HEK293 (cell line): ENCODE data around the gene ARL2BP.

Experiments
- CTCF ChIP-seq: fragments of 450-650 bp; formaldehyde crosslinking; IDR thresholded peaks from 2 replicates; pipeline ENCODE4 v1.5.1; 2016; ENCODE audit warnings: missing biosample characterization, missing genetic modification characterization
- HIC1 ChIP-seq: fragments of 450-650 bp; formaldehyde crosslinking; IDR thresholded peaks from 2 replicates; pipeline ENCODE4 v1.5.1; 2016; ENCODE audit warnings: missing biosample characterization, missing genetic modification characterization
- ZNF174 ChIP-seq: fragments of 450-650 bp; formaldehyde crosslinking; IDR thresholded peaks from 2 replicates; pipeline ENCODE4 v1.5.0; 2017; ENCODE audit warnings: missing biosample characterization, mild to moderate bottlenecking, missing genetic modification characterization
- ZNF704 ChIP-seq: fragments of 450-650 bp; formaldehyde crosslinking; IDR thresholded peaks from 2 replicates; pipeline ENCODE4 v1.5.1; 2016; ENCODE audit warnings: missing biosample characterization, missing genetic modification characterization

GRCh38 chr16:57284209-57284951 is 39.3 kb downstream of the ARL2BP start, which contains the start of gene PLLP:
- TF ChIP-seq HIC1 (tag by site-specific recombination) (no peak), ZNF174 (no peak), CTCF (tag by site-specific recombination) (no peak), ZNF704 (tag by site-specific recombination) (no peak)
